CMK (cell line): ENCODE results near the gene KCNK6.
"Not testable (repeated sequence)": the region's sequence is repeated elsewhere in the genome, so short reads cannot be mapped to it uniquely, and the experiment has no call there.

Source experiments
- DNase-seq: peaks from one replicate; pipeline ENCODE4 v3.0.0-alpha.2; 2010; ENCODE audit warnings: low read depth

KCNK6 gene

GRCh38 chr19:38324431-38324830 is 4.8 kb downstream of the KCNK6 start:
- DNase-seq = no peak

GRCh38 chr19:38326591-38326990 is 6.9 kb downstream of the KCNK6 start:
- no peak for DNase-seq

- no peak for DNase-seq
These were observed 10.0 kb downstream of the KCNK6 start for GRCh38 chr19:38329651-38330050.

- DNase-seq = no peak
These were observed 12.1 kb downstream of the KCNK6 start for GRCh38 chr19:38331728-38332127.

- DNase-seq = no peak
These were observed 13.6 kb downstream of the KCNK6 start for GRCh38 chr19:38333245-38333644.

GRCh38 chr19:38335949-38336637 is 16.4 kb downstream of the KCNK6 start:
- peak; percentile 92 for DNase-seq

GRCh38 chr19:38336638-38337359 is 17.2 kb downstream of the KCNK6 start:
- DNase-seq = peak; percentile 95

GRCh38 chr19:38337360-38337653 is 17.7 kb downstream of the KCNK6 start:
- DNase-seq = no peak

- DNase-seq = not testable (repeated sequence)
These were observed 19.4 kb downstream of the KCNK6 start for GRCh38 chr19:38339011-38339410.

- DNase-seq = no peak
These were observed 21.3 kb downstream of the KCNK6 start for GRCh38 chr19:38340927-38341326.

GRCh38 chr19:38346837-38347236 is 27.2 kb downstream of the KCNK6 start:
- DNase-seq = no peak

GRCh38 chr19:38350883-38351282 is 31.2 kb downstream of the KCNK6 start:
- no peak for DNase-seq

GRCh38 chr19:38351865-38352395 is 32.3 kb downstream of the KCNK6 start:
- no peak for DNase-seq

- DNase-seq = no peak
These were observed 33.0 kb downstream of the KCNK6 start for GRCh38 chr19:38352611-38353010.

GRCh38 chr19:38355728-38356725 is 36.4 kb downstream of the KCNK6 start:
- DNase-seq = no peak

GRCh38 chr19:38358071-38358470 is 38.4 kb downstream of the KCNK6 start:
- no peak for DNase-seq

GRCh38 chr19:38359242-38360021 is 39.8 kb downstream of the KCNK6 start:
- no peak for DNase-seq

- no peak for DNase-seq
These were observed 40.7 kb downstream of the KCNK6 start for GRCh38 chr19:38360351-38360750.

- DNase-seq = no peak
These were observed 41.4 kb downstream of the KCNK6 start for GRCh38 chr19:38360839-38361631.

GRCh38 chr19:38361633-38362075 is 42.0 kb downstream of the KCNK6 start:
- DNase-seq = peak; percentile 57
